H9 (cell line): ENCODE results near the gene VPS4A. TPM values are rescaled to one million over a fixed set of nuclear protein-coding genes. Genes with fewer than 3 reads are reported as not detected.

Source experiments
- DNase-seq: peaks from one replicate; pipeline ENCODE4 v3.0.0-alpha.2; 2017
- H2AFZ ChIP-seq: one replicate; pipeline ENCODE4 v1.6.1; 2013; ENCODE audit warnings: mild to moderate bottlenecking, low read length, control low read depth, moderate library complexity
- H2AK5ac ChIP-seq: 2 replicates; pipeline ENCODE4 v1.6.1; 2013; ENCODE audit warnings: low read length, control low read depth, mixed read lengths; ENCODE audit not compliant: insufficient read length
- H2BK120ac ChIP-seq: one replicate; pipeline ENCODE4 v1.6.1; 2013; ENCODE audit warnings: low read depth, mild to moderate bottlenecking, low read length, control low read depth, inconsistent platforms; ENCODE audit not compliant: poor library complexity, severe bottlenecking
- H2BK12ac ChIP-seq: 2 replicates; pipeline ENCODE4 v1.6.1; 2013; ENCODE audit warnings: low read length, control low read depth, mixed read lengths, low read depth; ENCODE audit not compliant: insufficient read length
- H2BK15ac ChIP-seq: 2 replicates; pipeline ENCODE4 v1.6.1; 2013; ENCODE audit warnings: low read depth, low read length, control low read depth
- H2BK20ac ChIP-seq: one replicate; pipeline ENCODE4 v1.6.1; 2013; ENCODE audit warnings: low read depth, mild to moderate bottlenecking, low read length, control low read depth, inconsistent platforms; ENCODE audit not compliant: poor library complexity, severe bottlenecking
- H2BK5ac ChIP-seq: 2 replicates; pipeline ENCODE4 v1.6.1; 2013; ENCODE audit warnings: low read length, control low read depth, mixed read lengths; ENCODE audit not compliant: insufficient read length
- H3K14ac ChIP-seq: 2 replicates; pipeline ENCODE4 v1.6.1; 2013; ENCODE audit warnings: low read length, control low read depth; ENCODE audit not compliant: insufficient read depth
- H3K18ac ChIP-seq: 2 replicates; pipeline ENCODE4 v1.6.1; 2013; ENCODE audit warnings: low read depth, mild to moderate bottlenecking, mixed read lengths, low read length, control low read depth; ENCODE audit not compliant: insufficient read length
- H3K23ac ChIP-seq: 2 replicates; pipeline ENCODE4 v1.6.1; 2013; ENCODE audit warnings: low read length, control low read depth, mixed read lengths, low read depth; ENCODE audit not compliant: insufficient read length
- H3K23me2 ChIP-seq: 2 replicates; pipeline ENCODE4 v1.6.1; 2013; ENCODE audit warnings: low read depth, mild to moderate bottlenecking, mixed read lengths, low read length, control low read depth; ENCODE audit not compliant: insufficient read length, poor library complexity, severe bottlenecking
- H3K27ac ChIP-seq: 2 replicates; pipeline ENCODE4 v1.5.1; 2013; ENCODE audit warnings: low read length, control low read depth, mixed read lengths, low read depth; ENCODE audit not compliant: insufficient read length
- H3K27me3 ChIP-seq: 2 replicates; pipeline ENCODE4 v1.6.1; 2013; ENCODE audit warnings: low read length, control low read depth, inconsistent platforms; ENCODE audit not compliant: insufficient read depth
- H3K4ac ChIP-seq: 2 replicates; pipeline ENCODE4 v1.6.1; 2013; ENCODE audit warnings: low read depth, mild to moderate bottlenecking, control low read depth, inconsistent platforms, low read length, moderate library complexity
- H3K4me1 ChIP-seq: 2 replicates; pipeline ENCODE4 v1.6.1; 2013; ENCODE audit warnings: low read length, control low read depth, inconsistent platforms; ENCODE audit not compliant: insufficient read depth
- H3K4me2 ChIP-seq: 2 replicates; pipeline ENCODE4 v1.6.1; 2013; ENCODE audit warnings: low read length, control low read depth, mixed read lengths; ENCODE audit not compliant: insufficient read length, insufficient read depth
- H3K56ac ChIP-seq: 2 replicates; pipeline ENCODE4 v1.6.1; 2013; ENCODE audit warnings: low read depth, mild to moderate bottlenecking, mixed read lengths, low read length, control low read depth; ENCODE audit not compliant: insufficient read length
- H3K79me1 ChIP-seq: 2 replicates; pipeline ENCODE4 v1.6.1; 2013; ENCODE audit warnings: low read depth, mild to moderate bottlenecking, moderate library complexity, low read length, control low read depth, inconsistent platforms; ENCODE audit not compliant: insufficient read depth, poor library complexity, severe bottlenecking
- H3K79me2 ChIP-seq: 2 replicates; pipeline ENCODE4 v1.6.1; 2013; ENCODE audit warnings: low read length, control low read depth, inconsistent platforms; ENCODE audit not compliant: insufficient read depth
- H3K9ac ChIP-seq: 2 replicates; pipeline ENCODE4 v1.6.1; 2013; ENCODE audit warnings: low read length, control low read depth, mixed read lengths; ENCODE audit not compliant: insufficient read length; ENCODE audit errors: extremely low read depth
- H3K9me3 ChIP-seq: one replicate; pipeline ENCODE4 v1.6.1; 2013; ENCODE audit warnings: low read depth, low read length, inconsistent platforms; ENCODE audit not compliant: control insufficient read depth
- H3T11ph ChIP-seq: one replicate; pipeline ENCODE4 v1.6.1; 2013; ENCODE audit warnings: mild to moderate bottlenecking, low read length, control low read depth, inconsistent platforms
- H4K20me1 ChIP-seq: one replicate; pipeline ENCODE4 v1.6.1; 2013; ENCODE audit not compliant: control insufficient read depth, insufficient read length, insufficient read depth
- H4K5ac ChIP-seq: 2 replicates; pipeline ENCODE4 v1.6.1; 2013; ENCODE audit warnings: low read depth, mild to moderate bottlenecking, mixed read lengths, low read length, control low read depth; ENCODE audit not compliant: insufficient read length
- H4K8ac ChIP-seq: replicated peaks from 2 replicates; pipeline ENCODE4 v1.6.1; 2013; ENCODE audit warnings: low read length, control low read depth, mixed read lengths, low read depth; ENCODE audit not compliant: insufficient read length
- H4K91ac ChIP-seq: 2 replicates; pipeline ENCODE4 v1.6.1; 2013; ENCODE audit warnings: low read depth, mild to moderate bottlenecking, moderate library complexity, mixed read lengths, low read length, control low read depth; ENCODE audit not compliant: insufficient read length
- H3K27ac Mint-ChIP-seq, 3 experiments: 2 replicates in 2 of 3; 3 replicates in 1 of 3; pipeline ENCODE4 v1.8.0; 2020 to 2021; ENCODE audit warnings: mixed read lengths in 3 of 3, mild to moderate bottlenecking in 1 of 3, moderate library complexity in 1 of 3
- H3K27me3 Mint-ChIP-seq: 2 replicates; pipeline ENCODE4 v1.8.0; 2021; ENCODE audit warnings: low read depth, mild to moderate bottlenecking, moderate library complexity, mixed read lengths
- H3K36me3 Mint-ChIP-seq, 3 experiments: 2 replicates in 2 of 3; 3 replicates in 1 of 3; pipeline ENCODE4 v1.8.0; 2020 to 2021; ENCODE audit warnings: low read depth in 3 of 3, mixed read lengths in 3 of 3; ENCODE audit not compliant: insufficient read depth in 1 of 3
- H3K4me1 Mint-ChIP-seq, 2 experiments: 2 replicates each; pipeline ENCODE4 v1.8.0; 2020; ENCODE audit warnings: mixed read lengths in 2 of 2
- H3K4me3 Mint-ChIP-seq, 2 experiments: 2 replicates in 1 of 2; 3 replicates in 1 of 2; pipeline ENCODE4 v1.8.0; 2020 to 2021; ENCODE audit warnings: mild to moderate bottlenecking in 2 of 2, mixed read lengths in 2 of 2, moderate library complexity in 1 of 2
- H3K9me3 Mint-ChIP-seq, 2 experiments: 2 replicates in 1 of 2; 3 replicates in 1 of 2; pipeline ENCODE4 v1.8.0; 2020; ENCODE audit warnings: mild to moderate bottlenecking in 2 of 2, mixed read lengths in 2 of 2, moderate library complexity in 1 of 2
- CTCF ChIP-seq: fragments of 200-600 bp; sonication (generic); conservative IDR thresholded peaks from 3 replicates; pipeline ENCODE4 v1.8.0; 2021; ENCODE audit warnings: antibody characterized with exemption, mild to moderate bottlenecking
- WGBS: extraction: QIAGEN DNeasy Blood & Tissue Kit; methylation state at CpG from one replicate; pipeline ENCODE4 v1.1.7; 2013; ENCODE audit warnings: missing lambda C conversion rate, low lambda C conversion rate, mixed read lengths; ENCODE audit not compliant: insufficient read length; ENCODE audit errors: extremely low coverage; 5-methylcytosine and 5-hydroxymethylcytosine counted together
- total RNA-seq: library from RNA; stranded (reverse); gene quantifications from 2 replicates; pipeline ENCODE4 v1.2.1, GENCODE V29; 2021

The VPS4A gene
- total RNA-seq, 1 experiment from 2014 or later = 27.1 TPM

GRCh38 chr16:69345923-69346322 is 34.8 kb downstream of the VPS4A start:
- no peak overlapping the region for H3K56ac ChIP-seq
- TF ChIP-seq CTCF = no peak
- no peak overlapping the region for H3K9ac ChIP-seq
- H2AK5ac ChIP-seq = no peak overlapping the region
- H2BK120ac ChIP-seq = no peak overlapping the region
- H3K79me1 ChIP-seq = peaks cover 6% of the 10 kb centered on the region
- no peak overlapping the region for H3K14ac ChIP-seq
- Mint-ChIP-seq H3K27me3 (no peaks in the 10 kb centered on the region), H3K4me3 (no peak overlapping the region), H3K36me3 (peaks cover 10 to 37% (median 28%) of the 10 kb centered on the region in 3 experiments; a peak in 6 of 7 replicates), H3K4me1 (peaks cover 2 to 4% of the 10 kb centered on the region in 2 experiments; a peak in 3 of 4 replicates), H3K27ac (no peak overlapping the region; a peak in 1 of 7 replicates), H3K9me3 (no peaks in the 10 kb centered on the region)
- H3K9me3 ChIP-seq = no peaks in the 10 kb centered on the region
- H4K20me1 ChIP-seq = no peaks in the 10 kb centered on the region
- whole genome bisulfite sequencing = no CpG with 5 or more reads among the region's 4 CpGs
- H2BK20ac ChIP-seq = no peak overlapping the region
- no peaks in the 10 kb centered on the region for H3K4me1 ChIP-seq
- H3K79me2 ChIP-seq = peaks cover 1% of the 10 kb centered on the region; the same call in 1 of the 2 replicates
- H4K5ac ChIP-seq = no peak overlapping the region
- H3T11ph ChIP-seq = no peak overlapping the region
- no peak overlapping the region for H2BK5ac ChIP-seq
- H3K4ac ChIP-seq = no peak overlapping the region
- no peak overlapping the region for H2BK15ac ChIP-seq
- no peaks in the 10 kb centered on the region for H3K23me2 ChIP-seq
- H3K18ac ChIP-seq = no peak overlapping the region
- DNase-seq = no peak
- H2AFZ ChIP-seq = no peak overlapping the region
- H3K23ac ChIP-seq = no peak overlapping the region
- no peaks in the 10 kb centered on the region for H3K27me3 ChIP-seq
- no peak overlapping the region for H3K4me2 ChIP-seq
- no peak overlapping the region for H4K91ac ChIP-seq
- no peak overlapping the region for H3K27ac ChIP-seq
- H2BK12ac ChIP-seq = no peak overlapping the region
- H4K8ac ChIP-seq = no peak overlapping the region
